Measurements from ENCODE around the gene PALLD. TPM values are rescaled to one million over a fixed set of nuclear protein-coding genes. Genes with fewer than 3 reads are reported as not detected.
A peak's percentile ranks its signal among the peaks of the same experiment; 100 is the strongest.

Gene PALLD
- total and polyA plus RNA-seq, 12 donors, result 169 to 1,537 (median 667) TPM

- H3K36me3 ChIP-seq, result peaks cover 0 to 10% (median 0%) of the 10 kb centered on the region in 9 donors
- ATAC-seq, result no peak
- H3K27me3 ChIP-seq, result no peaks in the 10 kb centered on the region
- intact Hi-C loops (cut with DNase I), result no loop called here
- H3K4me1 ChIP-seq, result peaks cover 0 to 87% (median 51%) of the 10 kb centered on the region in 9 donors
- DNase-seq, result no peak
- H3K27ac ChIP-seq, result peak overlapping the region in 6 of 10 donors; percentile 4 to 91 (median 44)
- H3K9me3 ChIP-seq, result peaks cover 0 to 3% (median 0%) of the 10 kb centered on the region in 11 donors
- TF ChIP-seq CTCF (IDR thresholded peaks at IDR 0.05), result no peak
- H3K4me3 ChIP-seq, result no peak overlapping the region
- WGBS, 2 donors, result 78 to 82% methylated on average over 7 of the region's 7 CpGs
These were observed 362.2 kb downstream of the PALLD start for GRCh38 chr4:168859100-168859499.

- 86 to 91% methylated on average over 9 of the region's 9 CpGs for WGBS, 2 donors
- H3K4me1 ChIP-seq, result peaks cover 0 to 87% (median 47%) of the 10 kb centered on the region in 9 donors
These were observed 363.2 kb downstream of the PALLD start for GRCh38 chr4:168859888-168860694.

GRCh38 chr4:168860827-168861226, 364.0 kb downstream of the PALLD start:
- 63 to 76% methylated on average over 3 of the region's 3 CpGs for WGBS, 2 donors
- Histone ChIP-seq H3K9me3 (peaks cover 0 to 3% (median 0%) of the 10 kb centered on the region in 11 donors), H3K27me3 (no peaks in the 10 kb centered on the region), H3K4me1 (peaks cover 0 to 87% (median 44%) of the 10 kb centered on the region in 9 donors), H3K4me3 (no peak overlapping the region), H3K36me3 (peaks cover 0 to 5% (median 0%) of the 10 kb centered on the region in 9 donors), H3K27ac (peak overlapping the region in 7 of 10 donors; percentile 17 to 91 (median 45))
- intact Hi-C loops (cut with DNase I), result no loop called here
- TF ChIP-seq CTCF (IDR thresholded peaks at IDR 0.05), result no peak
- DNase-seq (no peak), ATAC-seq (no peak)

More at GRCh38 chr4:168859888-168860694, 363.2 kb downstream of the PALLD start:
- intact Hi-C loops (cut with DNase I), result no loop called here
- Histone ChIP-seq H3K27ac (peak overlapping the region in 8 of 10 donors; percentile 17 to 91 (median 40)), H3K27me3 (no peaks in the 10 kb centered on the region), H3K36me3 (peaks cover 0 to 10% (median 0%) of the 10 kb centered on the region in 9 donors), H3K4me3 (no peak overlapping the region), H3K9me3 (peaks cover 0 to 3% (median 0%) of the 10 kb centered on the region in 11 donors)
- no peak for TF ChIP-seq CTCF (IDR thresholded peaks at IDR 0.05)
- DNase-seq (no peak), ATAC-seq (peak in 1 of 8 donors; percentile 34)

- ATAC-seq (no peak), DNase-seq (no peak)
- no peak overlapping the region for H3K4me3 ChIP-seq
- H3K4me1 ChIP-seq, result peaks cover 0 to 86% (median 44%) of the 10 kb centered on the region in 9 donors
- no peaks in the 10 kb centered on the region for H3K27me3 ChIP-seq
- no peak for TF ChIP-seq CTCF (IDR thresholded peaks at IDR 0.05)
- WGBS, 2 donors, result 63 to 70% methylated on average over 10 of the region's 10 CpGs
- H3K9me3 ChIP-seq, result no peaks in the 10 kb centered on the region
- peak overlapping the region in 2 of 10 donors; percentile 1 to 32 for H3K27ac ChIP-seq
- intact Hi-C loops (cut with DNase I), result no loop called here
- peaks cover 0 to 4% (median 0%) of the 10 kb centered on the region in 9 donors for H3K36me3 ChIP-seq
These were observed 367.1 kb downstream of the PALLD start for GRCh38 chr4:168863719-168864647.
